GM18507 (cell line): ENCODE results near the gene GMEB2.
"Not testable (repeated sequence)": the region's sequence is repeated elsewhere in the genome, so short reads cannot be mapped to it uniquely, and the experiment has no call there.

Source experiments
- DNase-seq: peaks from one replicate; pipeline ENCODE4 v3.0.0; 2011; ENCODE audit warnings: low read depth; ENCODE audit not compliant: insufficient read length; ENCODE audit errors: extremely low spot score
- FAIRE-seq: peaks from 2 replicates; lab custom pipeline; 2011; peaks lifted over from hg19 to GRCh38; lab: Jason Lieb, UNC

GMEB2 gene

GRCh38 chr20:63658749-63659187 is 31.9 kb upstream of the GMEB2 start:
- DNase-seq (no peak), FAIRE-seq (no peak)

GRCh38 chr20:63657937-63658748 is 31.2 kb upstream of the GMEB2 start, which contains the start of gene RTEL1:
Gene RTEL1 (plus strand): TSS chr20:63658312. CDS start chr20:63659403, 1,091 bp downstream.
- DNase-seq (peak; percentile 97), FAIRE-seq (peak; percentile 90)

- FAIRE-seq (no peak), DNase-seq (no peak)
These were observed 30.5 kb upstream of the GMEB2 start for GRCh38 chr20:63657260-63657936.

DNA sequence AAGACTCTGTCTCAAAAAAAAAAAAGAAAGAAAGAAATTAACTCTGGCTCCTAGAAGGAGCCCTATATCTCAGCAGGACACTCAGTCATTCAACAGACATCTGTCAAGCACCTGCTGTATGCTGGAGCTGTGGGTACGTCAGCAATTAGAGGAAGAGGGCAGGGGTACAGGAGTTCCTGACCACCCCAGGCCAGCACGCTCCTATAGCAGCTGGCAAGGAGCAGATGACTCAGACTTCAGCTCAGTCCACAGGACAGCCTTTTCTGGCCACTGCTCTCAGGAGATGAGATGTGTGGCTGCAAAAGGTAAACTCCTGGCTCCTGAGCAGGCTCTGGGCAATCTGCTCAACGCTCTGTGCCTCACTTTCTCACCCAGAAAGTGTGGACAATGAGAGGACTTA is 29.6 kb upstream of the GMEB2 start:
- FAIRE-seq: no peak
- no peak for DNase-seq

- DNase-seq: no peak
- no peak for FAIRE-seq
These were observed 28.3 kb upstream of the GMEB2 start for GRCh38 chr20:63655249-63655648.

DNA sequence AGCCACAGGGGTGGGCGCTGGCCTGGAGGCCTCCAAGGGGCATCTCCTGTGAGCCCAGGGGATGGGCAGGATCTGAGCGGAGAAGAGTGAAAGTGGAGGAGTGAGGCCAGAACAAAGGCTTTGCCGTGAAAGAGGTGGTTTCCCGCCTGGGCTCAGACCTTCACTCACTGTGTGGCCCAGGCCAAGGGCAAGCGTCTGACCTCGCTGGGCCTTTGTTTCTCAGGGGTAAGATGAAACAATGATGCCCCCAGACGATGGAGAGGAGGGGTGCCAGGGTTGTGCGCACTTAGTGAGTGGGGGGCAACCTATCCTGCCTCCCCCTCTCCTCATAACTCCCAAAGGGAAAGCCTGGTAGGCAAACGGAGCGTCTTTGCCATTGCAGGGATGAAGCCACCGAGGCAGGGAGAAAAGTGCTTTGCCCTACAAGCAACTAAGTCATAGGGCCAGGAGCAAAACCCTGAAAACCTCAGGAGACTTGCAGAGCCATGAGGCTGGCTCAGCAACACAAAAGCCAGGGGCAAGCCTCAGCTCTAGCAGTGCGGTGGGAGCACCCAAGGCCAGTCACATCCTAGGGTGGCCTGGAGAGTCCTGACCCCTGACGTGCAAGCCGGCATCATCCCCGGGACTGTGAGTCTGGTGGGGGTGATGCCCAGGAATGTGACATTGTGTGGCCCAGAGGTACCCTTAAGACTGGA is 27.2 kb upstream of the GMEB2 start:
- FAIRE-seq: no peak
- no peak for DNase-seq

GRCh38 chr20:63653041-63653973 is 26.4 kb upstream of the GMEB2 start, which contains the start of gene STMN3:
Gene STMN3 (minus strand): TSS chr20:63653424. CDS start chr20:63653345, 79 bp downstream.
- no peak for FAIRE-seq
- DNase-seq: peak; percentile 46

GRCh38 chr20:63652192-63652980 is 25.5 kb upstream of the GMEB2 start:
- no peak for FAIRE-seq
- DNase-seq: no peak

GRCh38 chr20:63651942-63652191 is 25.0 kb upstream of the GMEB2 start:
- FAIRE-seq: no peak
- no peak for DNase-seq

DNA sequence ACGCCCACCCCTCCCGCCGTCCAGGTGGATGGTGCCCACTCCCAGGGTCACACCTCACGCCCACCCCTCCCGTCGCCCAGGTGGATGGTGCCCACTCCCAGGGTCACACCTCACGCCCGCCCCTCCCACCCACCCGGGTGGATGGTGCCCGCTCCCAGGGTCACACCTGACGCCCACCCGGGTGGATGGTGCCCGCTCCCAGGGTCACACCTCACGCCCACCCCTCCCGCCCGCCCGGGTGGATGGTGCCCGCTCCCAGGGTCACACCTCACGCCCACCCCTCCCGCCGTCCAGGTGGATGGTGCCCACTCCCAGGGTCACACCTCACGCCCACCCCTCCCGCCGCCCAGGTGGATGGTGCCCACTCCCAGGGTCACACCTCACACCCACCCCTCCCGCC is 23.6 kb upstream of the GMEB2 start:
- DNase-seq: not testable (repeated sequence)

DNA sequence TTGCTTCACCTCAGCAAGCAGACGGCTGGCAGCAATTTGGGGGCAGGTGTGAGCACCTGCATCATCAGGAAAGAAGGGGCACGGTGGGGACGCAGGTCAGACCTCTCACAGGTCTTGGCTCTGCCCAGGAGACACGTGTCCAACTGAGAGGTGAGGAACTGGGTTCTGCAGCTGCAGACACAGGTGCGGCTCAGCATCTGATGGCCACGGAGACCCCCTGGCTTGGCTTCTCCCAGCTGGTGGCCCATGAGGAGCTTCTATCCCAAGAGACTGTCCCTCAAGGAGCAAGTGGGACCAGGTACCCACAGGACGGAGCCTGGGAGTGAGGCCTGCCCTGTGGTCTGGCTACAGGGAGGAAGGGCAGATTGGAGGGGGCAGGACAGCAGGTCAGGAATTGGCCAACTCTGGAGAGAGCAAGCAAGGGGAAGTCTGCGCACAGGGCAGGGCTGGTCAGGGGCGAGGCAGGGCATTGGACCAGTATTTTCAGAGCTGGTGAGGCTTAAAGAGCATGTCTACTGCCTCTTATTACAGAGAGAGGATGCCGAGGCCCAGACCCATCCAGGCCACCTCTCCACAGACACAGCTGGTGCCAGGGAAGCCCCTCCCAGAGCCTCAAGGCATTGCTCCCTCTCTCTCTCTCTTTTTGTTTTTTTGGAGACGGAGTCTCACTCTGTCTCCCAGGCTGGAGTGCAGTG is 22.1 kb upstream of the GMEB2 start:
- no peak for FAIRE-seq
- DNase-seq: no peak

More for the DNA sequence above, 23.6 kb upstream of the GMEB2 start:
- not testable (repeated sequence) for FAIRE-seq

DNA sequence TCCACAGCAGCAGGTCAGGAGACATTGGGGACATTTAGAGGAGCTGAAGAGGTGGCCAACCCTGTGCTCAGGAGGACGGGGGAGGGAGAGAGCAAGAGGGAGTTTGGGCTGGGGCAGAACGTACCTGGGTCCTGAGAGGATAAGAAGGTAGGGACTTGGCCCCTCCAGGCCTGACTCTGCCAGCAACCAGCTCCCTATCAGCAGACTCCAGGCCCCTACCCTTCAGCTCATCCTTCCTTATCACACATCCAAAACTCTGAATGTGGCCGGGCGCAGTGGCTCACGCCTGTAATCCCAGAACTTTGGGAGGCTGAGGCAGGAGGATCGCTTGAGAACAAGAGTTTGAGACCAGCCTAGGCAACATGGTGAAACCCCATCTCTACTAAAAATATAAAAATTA is 21.3 kb upstream of the GMEB2 start:
- FAIRE-seq (no peak), DNase-seq (no peak)

DNA sequence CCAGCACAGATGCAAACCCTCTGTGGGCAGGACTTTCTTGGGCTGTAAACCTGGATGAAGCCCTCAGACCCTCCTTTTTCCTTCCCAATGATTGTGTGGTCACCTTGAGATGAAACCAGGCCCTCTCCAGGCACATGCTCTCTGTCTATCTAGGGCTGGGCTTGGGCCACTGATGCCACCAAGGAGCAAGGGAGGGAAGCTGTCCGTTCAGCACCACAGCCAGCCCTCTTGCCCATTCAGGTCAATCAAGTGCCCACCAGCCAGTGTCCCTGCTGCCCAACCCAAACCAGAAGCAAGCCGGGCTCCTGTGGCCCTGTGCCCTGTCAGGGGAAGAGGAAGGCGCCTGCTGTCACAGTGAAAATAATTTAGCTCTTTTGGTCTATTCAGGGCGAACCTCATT is 18.3 kb upstream of the GMEB2 start:
- FAIRE-seq: no peak
- DNase-seq: no peak

DNA sequence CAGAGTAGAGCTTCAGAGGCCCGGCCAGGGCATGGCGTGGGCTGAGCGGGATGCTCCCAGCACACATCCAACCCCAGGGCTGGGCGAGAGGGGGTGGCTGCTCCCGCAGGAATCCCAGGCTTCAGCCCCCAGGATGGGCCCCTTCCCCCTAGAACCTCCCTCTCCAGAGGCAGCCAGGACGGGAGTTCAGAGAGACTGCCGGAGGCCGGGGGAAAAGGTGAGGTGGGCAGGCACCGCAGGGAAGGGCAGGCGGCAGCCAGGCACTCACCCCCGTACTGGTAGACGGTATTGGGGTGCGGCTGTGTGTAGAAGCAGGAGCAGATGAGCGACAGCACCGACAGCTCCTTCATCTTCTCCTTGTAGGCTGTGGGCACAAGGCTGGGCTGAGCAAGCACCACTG is 17.0 kb upstream of the GMEB2 start:
- DNase-seq: no peak

DNA sequence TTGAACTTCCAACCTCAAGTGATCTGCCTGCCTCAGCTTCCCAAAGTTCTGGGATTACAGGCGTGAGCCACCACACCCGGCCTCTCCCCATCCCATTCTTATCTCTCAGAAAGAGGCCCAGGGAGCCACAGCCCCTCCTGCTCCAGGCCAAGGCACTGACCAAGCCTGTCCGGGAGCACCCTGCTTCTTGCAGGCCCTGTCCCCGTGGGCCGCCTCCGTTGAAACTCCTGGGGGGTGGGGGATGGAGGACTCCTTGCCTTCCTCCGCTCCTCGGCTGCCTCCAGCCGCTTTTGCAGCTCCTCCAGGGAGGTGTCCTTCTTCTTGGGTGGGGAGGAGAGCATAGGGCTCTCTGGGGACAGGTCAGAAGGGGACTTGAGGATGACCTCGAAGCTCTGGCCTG is 16.6 kb upstream of the GMEB2 start:
- no peak for FAIRE-seq

More for the DNA sequence above, 17.0 kb upstream of the GMEB2 start:
- no peak for FAIRE-seq

GRCh38 chr20:63642527-63643247 is 15.8 kb upstream of the GMEB2 start:
- DNase-seq (no peak), FAIRE-seq (no peak)

More for the DNA sequence above, 16.6 kb upstream of the GMEB2 start:
- no peak for DNase-seq

DNA sequence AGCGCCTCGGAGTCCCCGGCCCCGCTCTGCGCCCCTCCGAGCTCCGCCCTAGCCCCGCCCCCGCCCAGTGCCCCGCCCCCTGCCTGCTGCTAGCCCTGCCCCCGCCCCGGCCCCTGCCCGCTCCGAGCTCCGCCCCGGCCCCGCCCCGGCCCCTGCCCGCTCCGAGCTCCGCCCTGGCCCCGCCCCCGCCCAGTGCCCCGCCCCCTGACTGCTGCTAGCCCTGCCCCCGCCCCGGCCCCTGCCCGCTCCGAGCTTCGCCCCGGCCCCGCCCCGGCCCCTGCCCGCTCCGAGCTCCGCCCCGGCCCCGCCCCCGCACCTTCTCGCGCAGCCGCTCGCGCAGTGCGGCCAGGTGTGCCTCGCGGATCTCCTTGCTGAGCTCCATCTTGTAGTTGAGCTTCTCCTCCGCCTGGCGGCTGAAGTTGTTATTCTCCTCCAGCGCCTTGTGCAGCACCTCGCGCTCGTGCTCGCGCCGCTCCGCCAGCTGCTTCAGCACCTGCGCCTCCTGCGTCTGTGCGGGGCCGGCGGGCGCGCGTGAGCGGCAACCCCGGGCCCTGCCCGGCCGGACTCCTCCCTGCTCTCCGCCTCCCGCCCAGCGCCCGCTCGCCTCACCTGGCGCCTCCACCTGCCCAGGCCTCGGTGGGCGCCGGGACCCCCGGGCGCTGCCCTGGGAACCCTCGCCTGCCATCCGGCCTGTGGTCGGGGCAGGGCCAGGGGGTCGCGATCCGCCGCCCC is 15.1 kb upstream of the GMEB2 start:
- peak; percentile 93 for FAIRE-seq
- DNase-seq: peak; percentile 81
